Loucy (cell line): ENCODE results near the gene FOXN4.

Source experiments
- H2AFZ ChIP-seq: fragments of 200-600 bp; sonication (generic); 2 replicates; pipeline ENCODE4 v1.6.0; 2016; ENCODE audit warnings: antibody characterized with exemption, mild to moderate bottlenecking, low read length, moderate library complexity
- H3F3A ChIP-seq: fragments of 200-600 bp; 2 replicates; pipeline ENCODE4 v1.6.0; 2016; ENCODE audit warnings: antibody characterized with exemption, low read depth, mild to moderate bottlenecking
- H3K27me3 ChIP-seq: fragments of 200-600 bp; sonication (generic); 2 replicates; pipeline ENCODE4 v1.6.1; 2014; ENCODE audit warnings: low read length, mild to moderate bottlenecking; ENCODE audit not compliant: insufficient read depth, poor library complexity, severe bottlenecking
- H3K36me3 ChIP-seq: fragments of 200-600 bp; sonication (generic); 2 replicates; pipeline ENCODE4 v1.6.1; 2016; ENCODE audit warnings: low read length; ENCODE audit not compliant: insufficient read depth
- H3K4me1 ChIP-seq: fragments of 200-600 bp; sonication (generic); 2 replicates; pipeline ENCODE4 v1.5.1; 2014; ENCODE audit warnings: low read length, mild to moderate bottlenecking; ENCODE audit not compliant: insufficient read depth, poor library complexity, severe bottlenecking
- H3K4me2 ChIP-seq: fragments of 200-600 bp; sonication (generic); 2 replicates; pipeline ENCODE4 v1.6.0; 2014; ENCODE audit warnings: antibody characterized with exemption, low read length, low read depth, mild to moderate bottlenecking; ENCODE audit not compliant: poor library complexity, severe bottlenecking
- H3K4me3 ChIP-seq: fragments of 200-600 bp; sonication (generic); 2 replicates; pipeline ENCODE4 v1.5.1; 2014; ENCODE audit warnings: low read length, mild to moderate bottlenecking, mixed read lengths; ENCODE audit not compliant: poor library complexity, severe bottlenecking
- H3K79me2 ChIP-seq: fragments of 200-600 bp; sonication (generic); 2 replicates; pipeline ENCODE4 v1.6.1; 2014; ENCODE audit warnings: low read length; ENCODE audit not compliant: insufficient read depth
- H3K9ac ChIP-seq: fragments of 200-600 bp; sonication (generic); 2 replicates; pipeline ENCODE4 v1.6.0; 2014; ENCODE audit warnings: mild to moderate bottlenecking, low read depth, low read length, moderate library complexity; ENCODE audit not compliant: poor library complexity, severe bottlenecking
- H3K9me2 ChIP-seq: fragments of 200-600 bp; sonication (generic); replicated peaks from 2 replicates; pipeline ENCODE4 v1.6.1; 2016; ENCODE audit warnings: low read depth, low read length, mixed read lengths
- H3K9me3 ChIP-seq: fragments of 200-600 bp; sonication (generic); 2 replicates; pipeline ENCODE4 v1.6.1; 2014; ENCODE audit warnings: mild to moderate bottlenecking, antibody characterized with exemption, low read length, low read depth; ENCODE audit not compliant: insufficient read depth
- H4K20me1 ChIP-seq: fragments of 200-600 bp; sonication (generic); 2 replicates; pipeline ENCODE4 v1.6.0; 2014; ENCODE audit warnings: antibody characterized with exemption, low read length, mild to moderate bottlenecking; ENCODE audit not compliant: insufficient read depth, poor library complexity, severe bottlenecking
- EZH2phosphoT487 ChIP-seq: fragments of 200-600 bp; IDR thresholded peaks from 2 replicates; pipeline ENCODE4 v1.6.1; 2018; ENCODE audit warnings: antibody characterized with exemption, mild to moderate bottlenecking, moderate library complexity, borderline replicate concordance
- TF ChIP-seq, protein P1 (sequence below): fragments of 200-600 bp; sonication (generic); conservative IDR thresholded peaks from 2 replicates; pipeline ENCODE4 v1.5.1; 2014; ENCODE audit warnings: mild to moderate bottlenecking, antibody characterized with exemption, low read length

Gene FOXN4

GRCh38 chr12:109290061-109290460, 19.0 kb downstream of the FOXN4 start:
- H3K9ac ChIP-seq: no peak overlapping the region
- H3K4me3 ChIP-seq: no peak overlapping the region
- no peaks in the 10 kb centered on the region for H4K20me1 ChIP-seq
- no peaks in the 10 kb centered on the region for H3K4me1 ChIP-seq
- no peaks in the 10 kb centered on the region for H3K79me2 ChIP-seq
- no peaks in the 10 kb centered on the region for H3K9me3 ChIP-seq
- H2AFZ ChIP-seq: no peak overlapping the region
- TF ChIP-seq, protein P1, sequence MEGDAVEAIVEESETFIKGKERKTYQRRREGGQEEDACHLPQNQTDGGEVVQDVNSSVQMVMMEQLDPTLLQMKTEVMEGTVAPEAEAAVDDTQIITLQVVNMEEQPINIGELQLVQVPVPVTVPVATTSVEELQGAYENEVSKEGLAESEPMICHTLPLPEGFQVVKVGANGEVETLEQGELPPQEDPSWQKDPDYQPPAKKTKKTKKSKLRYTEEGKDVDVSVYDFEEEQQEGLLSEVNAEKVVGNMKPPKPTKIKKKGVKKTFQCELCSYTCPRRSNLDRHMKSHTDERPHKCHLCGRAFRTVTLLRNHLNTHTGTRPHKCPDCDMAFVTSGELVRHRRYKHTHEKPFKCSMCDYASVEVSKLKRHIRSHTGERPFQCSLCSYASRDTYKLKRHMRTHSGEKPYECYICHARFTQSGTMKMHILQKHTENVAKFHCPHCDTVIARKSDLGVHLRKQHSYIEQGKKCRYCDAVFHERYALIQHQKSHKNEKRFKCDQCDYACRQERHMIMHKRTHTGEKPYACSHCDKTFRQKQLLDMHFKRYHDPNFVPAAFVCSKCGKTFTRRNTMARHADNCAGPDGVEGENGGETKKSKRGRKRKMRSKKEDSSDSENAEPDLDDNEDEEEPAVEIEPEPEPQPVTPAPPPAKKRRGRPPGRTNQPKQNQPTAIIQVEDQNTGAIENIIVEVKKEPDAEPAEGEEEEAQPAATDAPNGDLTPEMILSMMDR: no peak
- no peak for TF ChIP-seq EZH2phosphoT487
- H3K4me2 ChIP-seq: no peak overlapping the region
- no peaks in the 10 kb centered on the region for H3K27me3 ChIP-seq
- no peaks in the 10 kb centered on the region for H3K36me3 ChIP-seq
- no peaks in the 10 kb centered on the region for H3K9me2 ChIP-seq
- no peaks in the 10 kb centered on the region for H3F3A ChIP-seq

DNA sequence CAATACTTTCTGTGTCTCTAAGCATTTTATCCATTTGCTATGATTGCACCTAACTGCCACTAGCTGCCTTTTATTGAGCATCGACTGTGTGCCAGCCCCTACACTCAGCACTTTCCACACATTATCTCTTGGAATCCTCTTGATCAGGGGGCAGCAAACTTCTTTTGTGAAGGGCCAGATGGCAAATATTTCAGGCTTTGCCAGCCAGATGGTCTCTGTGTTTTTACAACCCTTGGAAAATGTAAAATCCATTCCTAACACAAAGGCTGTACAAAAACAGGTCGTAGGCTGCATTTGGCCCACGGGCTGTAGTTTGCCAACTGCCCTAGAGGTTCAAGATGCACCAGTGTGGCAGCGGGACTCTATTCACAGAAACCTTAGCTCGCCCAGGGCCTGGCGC, 19.5 kb downstream of the FOXN4 start:
- Histone ChIP-seq H3K9me3 (no peaks in the 10 kb centered on the region), H3K4me2 (no peak overlapping the region), H4K20me1 (no peaks in the 10 kb centered on the region), H3K27me3 (no peaks in the 10 kb centered on the region), H3K9me2 (no peaks in the 10 kb centered on the region), H3K79me2 (no peaks in the 10 kb centered on the region), H3K4me1 (no peaks in the 10 kb centered on the region), H3F3A (no peaks in the 10 kb centered on the region), H3K9ac (no peak overlapping the region), H3K36me3 (no peaks in the 10 kb centered on the region), H3K4me3 (no peak overlapping the region), H2AFZ (no peak overlapping the region)
- TF ChIP-seq, protein P1: no peak

DNA sequence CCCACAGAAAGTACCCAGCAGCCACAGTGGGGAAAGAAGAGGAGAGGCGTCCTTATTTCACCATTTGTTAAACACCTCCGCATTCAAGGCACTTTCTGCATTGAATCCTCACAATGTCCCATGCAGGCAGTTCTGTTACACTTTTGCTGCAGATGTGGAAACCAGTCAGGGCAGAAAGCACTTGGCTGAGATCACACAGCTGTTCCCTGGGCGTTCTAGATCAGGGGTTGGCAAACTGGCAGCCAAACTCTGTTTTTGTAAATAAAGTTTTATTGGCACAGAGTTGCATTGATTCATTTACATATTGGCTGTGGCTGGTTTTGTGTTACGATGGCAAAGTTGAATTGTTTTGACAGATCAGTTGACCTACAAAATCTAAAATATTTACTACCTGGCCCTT, 20.1 kb downstream of the FOXN4 start:
- no peaks in the 10 kb centered on the region for H3K36me3 ChIP-seq
- no peaks in the 10 kb centered on the region for H3K9me2 ChIP-seq
- no peak overlapping the region for H3K4me3 ChIP-seq
- H3K79me2 ChIP-seq: no peaks in the 10 kb centered on the region
- no peaks in the 10 kb centered on the region for H3K9me3 ChIP-seq
- no peaks in the 10 kb centered on the region for H4K20me1 ChIP-seq
- no peak overlapping the region for H3K9ac ChIP-seq
- TF ChIP-seq, protein P1: no peak
- no peak for TF ChIP-seq EZH2phosphoT487
- H3K4me1 ChIP-seq: no peaks in the 10 kb centered on the region
- no peaks in the 10 kb centered on the region for H3F3A ChIP-seq
- H2AFZ ChIP-seq: no peak overlapping the region
- H3K4me2 ChIP-seq: no peak overlapping the region
- H3K27me3 ChIP-seq: no peaks in the 10 kb centered on the region
